IPS-18c (cell line): ENCODE results near the gene RNF208.

Source experiments
- H3K4me3 ChIP-seq: 2 replicates; pipeline ENCODE4 v1.7.0; 2013; ENCODE audit warnings: low read depth, mild to moderate bottlenecking, low read length, moderate library complexity; ENCODE audit not compliant: insufficient read depth
- H3K9me3 ChIP-seq: one replicate; pipeline ENCODE4 v1.6.1; 2013; ENCODE audit warnings: mild to moderate bottlenecking, low read length, moderate library complexity; ENCODE audit not compliant: control insufficient read depth, insufficient read depth

The RNF208 gene

GRCh38 chr9:137205126-137206069, 16.6 kb downstream of the RNF208 start, which contains the start of the genes NDOR1 and TMEM203:
TSS of gene NDOR1 (plus strand) at chr9:137205700. CDS start at chr9:137205778, 78 bp downstream.
TSS of gene TMEM203 (minus strand) at chr9:137205648. CDS start at chr9:137205414, 234 bp downstream.
- Histone ChIP-seq H3K4me3 (peak within 1 kb of the TSS; percentile 68), H3K9me3 (no peaks in the 10 kb centered on the region)

- peak overlapping the region; percentile 68 for H3K4me3 ChIP-seq
- H3K9me3 ChIP-seq: no peaks in the 10 kb centered on the region
Measured at GRCh38 chr9:137204731-137205125, 17.3 kb downstream of the RNF208 start.

- H3K9me3 ChIP-seq: no peaks in the 10 kb centered on the region
- H3K4me3 ChIP-seq: no peak overlapping the region
Measured at GRCh38 chr9:137202966-137203365, 19.1 kb downstream of the RNF208 start.

GRCh38 chr9:137201205-137201868, 20.7 kb downstream of the RNF208 start:
- H3K9me3 ChIP-seq: no peaks in the 10 kb centered on the region
- H3K4me3 ChIP-seq: peak overlapping the region; percentile 84

- Histone ChIP-seq H3K4me3 (peak within 1 kb of the TSS; percentile 84), H3K9me3 (no peaks in the 10 kb centered on the region)
Measured at GRCh38 chr9:137200311-137201204, 21.5 kb downstream of the RNF208 start, which contains the start of gene TPRN. TSS of gene TPRN (minus strand) at chr9:137200741. CDS start at chr9:137200711, 30 bp downstream.

- Histone ChIP-seq H3K4me3 (peak overlapping the region; percentile 40), H3K9me3 (no peaks in the 10 kb centered on the region)
Measured at GRCh38 chr9:137199411-137200121, 22.5 kb downstream of the RNF208 start.

GRCh38 chr9:137198902-137199283, 23.1 kb downstream of the RNF208 start:
- no peak overlapping the region; the same call in 1 of the 2 replicates for H3K4me3 ChIP-seq
- H3K9me3 ChIP-seq: no peaks in the 10 kb centered on the region

- no peaks in the 10 kb centered on the region for H3K9me3 ChIP-seq
- H3K4me3 ChIP-seq: no peak overlapping the region; the same call in 1 of the 2 replicates
Measured at GRCh38 chr9:137198051-137198901, 23.8 kb downstream of the RNF208 start.

- Histone ChIP-seq H3K9me3 (no peaks in the 10 kb centered on the region), H3K4me3 (no peak overlapping the region)
Measured at GRCh38 chr9:137195525-137196220, 26.4 kb downstream of the RNF208 start.

GRCh38 chr9:137194909-137195308, 27.1 kb downstream of the RNF208 start:
- H3K9me3 ChIP-seq: no peaks in the 10 kb centered on the region
- H3K4me3 ChIP-seq: no peak overlapping the region

GRCh38 chr9:137194388-137194787, 27.7 kb downstream of the RNF208 start:
- no peak overlapping the region; the same call in 1 of the 2 replicates for H3K4me3 ChIP-seq
- peaks cover under 1% of the 10 kb centered on the region for H3K9me3 ChIP-seq

GRCh38 chr9:137193771-137194170, 28.3 kb downstream of the RNF208 start:
- no peak overlapping the region for H3K4me3 ChIP-seq
- peaks cover 2% of the 10 kb centered on the region for H3K9me3 ChIP-seq

GRCh38 chr9:137192859-137193258, 29.2 kb downstream of the RNF208 start:
- H3K9me3 ChIP-seq: peaks cover 2% of the 10 kb centered on the region
- no peak overlapping the region for H3K4me3 ChIP-seq

- Histone ChIP-seq H3K9me3 (peaks cover 2% of the 10 kb centered on the region), H3K4me3 (no peak overlapping the region)
Measured at GRCh38 chr9:137192448-137192780, 29.6 kb downstream of the RNF208 start.

- H3K9me3 ChIP-seq: peaks cover 2% of the 10 kb centered on the region
- H3K4me3 ChIP-seq: no peak overlapping the region
Measured at GRCh38 chr9:137191691-137192447, 30.2 kb downstream of the RNF208 start.
